Stimulated activated CD4-positive, alpha-beta T cell treated with anti-CD3 and anti-CD28 coated beads, Interleukin-12 subunit alpha, Interleukin-12 subunit beta, amount 100 ng/mL, for 4 hours (primary cell): ENCODE measurements around the gene MYADML2.
"Not testable (repeated sequence)": the region's sequence is repeated elsewhere in the genome, so short reads cannot be mapped to it uniquely, and the experiment has no call there.

Experiments
- DNase-seq: peaks from one replicate; pipeline ENCODE4 v3.0.0-alpha.2; 2020

The MYADML2 gene

GRCh38 chr17:81957691-81958432 lies 10.8 kb upstream of the MYADML2 start:
- no peak for DNase-seq

DNA sequence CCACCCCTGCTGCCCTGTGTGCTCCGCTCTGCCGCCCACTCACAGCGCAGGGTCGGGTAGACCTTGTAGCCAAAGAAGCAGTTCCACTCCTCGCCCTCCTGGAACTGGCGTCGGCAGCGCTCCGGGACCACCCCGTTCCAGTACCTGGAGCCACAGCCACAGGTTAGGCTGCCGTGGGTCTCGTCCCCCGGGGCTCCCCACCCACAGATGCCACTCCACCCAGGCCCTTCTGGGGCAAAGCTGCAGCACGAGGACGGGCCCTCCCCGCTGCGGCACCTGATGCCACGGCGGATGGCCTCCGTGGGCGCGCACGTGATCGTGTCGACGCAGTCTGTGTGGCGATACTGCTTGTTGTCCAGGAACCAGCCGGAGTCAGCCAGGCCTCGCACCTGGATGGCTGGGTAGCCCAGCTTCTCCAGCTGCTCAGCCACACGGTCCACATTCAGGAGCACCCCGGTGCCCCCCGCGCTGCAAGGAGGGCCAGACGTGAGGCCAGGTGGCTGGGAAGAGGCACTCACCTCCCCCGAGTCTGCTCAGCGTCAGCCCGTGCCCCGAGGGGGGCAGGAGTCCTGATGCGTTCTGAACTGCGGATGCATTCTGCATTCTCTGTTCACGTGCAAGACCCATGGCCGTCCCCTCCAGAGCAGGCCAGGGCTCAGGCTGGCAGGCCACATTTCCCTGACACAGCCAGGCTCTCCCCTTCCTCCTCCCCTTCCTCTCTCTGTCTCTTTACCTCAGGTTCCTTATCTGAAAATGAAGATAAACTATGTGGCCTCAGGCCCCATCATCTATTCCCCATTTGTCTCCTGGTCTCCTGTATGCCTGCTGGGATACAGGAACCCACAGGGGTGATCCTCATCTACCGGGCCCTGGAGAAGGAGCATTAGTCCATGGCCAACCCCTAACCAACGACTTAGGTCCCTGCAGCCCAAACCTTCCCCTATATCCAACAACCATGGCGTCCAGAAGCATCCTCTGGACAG lies 9.9 kb upstream of the MYADML2 start:
- no peak for DNase-seq

- DNase-seq = no peak
These were observed 8.9 kb upstream of the MYADML2 start for GRCh38 chr17:81955756-81956544.

GRCh38 chr17:81955058-81955681 lies 8.1 kb upstream of the MYADML2 start:
- no peak for DNase-seq

- no peak for DNase-seq
These were observed 7.4 kb upstream of the MYADML2 start for GRCh38 chr17:81954131-81955057.

DNA sequence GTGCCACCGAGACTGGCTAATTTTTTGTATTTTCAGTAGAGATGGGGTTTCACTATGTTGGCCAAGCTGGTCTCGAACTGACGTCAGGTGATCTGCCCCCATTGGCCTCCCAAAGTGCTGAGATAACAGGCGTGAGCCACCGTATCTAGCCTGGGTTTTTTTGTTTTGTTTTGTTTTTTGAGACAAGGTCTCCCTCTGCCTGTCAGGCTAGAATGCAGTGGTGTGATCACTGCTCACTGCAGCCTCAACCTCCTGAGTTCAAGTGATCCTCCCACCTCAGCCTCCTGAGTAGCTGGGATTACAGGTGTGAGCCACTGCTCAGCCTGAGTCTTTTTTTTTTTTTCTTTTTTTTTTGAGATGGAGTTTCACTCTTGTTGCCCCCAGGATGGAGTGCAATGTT lies 6.4 kb upstream of the MYADML2 start:
- DNase-seq = not testable (repeated sequence)

DNA sequence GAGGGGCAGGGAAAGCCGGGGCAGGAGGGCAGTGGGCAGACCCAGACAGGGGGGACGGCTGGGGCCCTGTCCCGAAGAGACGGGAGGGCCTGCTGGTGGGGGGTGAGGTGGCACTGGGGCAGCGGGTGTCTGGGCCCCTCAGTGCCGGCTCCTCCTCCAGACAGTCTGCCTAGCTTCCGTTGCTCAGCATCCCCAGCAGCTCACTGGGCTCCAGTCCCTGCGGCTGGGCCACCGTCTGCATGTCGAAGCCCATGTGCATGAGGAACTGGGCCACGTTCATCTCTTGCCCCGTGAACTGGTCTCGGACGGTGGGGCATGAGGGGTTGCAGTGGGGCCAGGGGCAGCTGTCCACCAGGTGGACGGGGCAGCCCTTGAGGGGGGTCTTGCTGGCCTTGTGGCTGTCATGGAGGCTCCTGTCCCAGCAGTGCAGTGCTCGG lies 5.8 kb upstream of the MYADML2 start:
- DNase-seq = no peak

DNA sequence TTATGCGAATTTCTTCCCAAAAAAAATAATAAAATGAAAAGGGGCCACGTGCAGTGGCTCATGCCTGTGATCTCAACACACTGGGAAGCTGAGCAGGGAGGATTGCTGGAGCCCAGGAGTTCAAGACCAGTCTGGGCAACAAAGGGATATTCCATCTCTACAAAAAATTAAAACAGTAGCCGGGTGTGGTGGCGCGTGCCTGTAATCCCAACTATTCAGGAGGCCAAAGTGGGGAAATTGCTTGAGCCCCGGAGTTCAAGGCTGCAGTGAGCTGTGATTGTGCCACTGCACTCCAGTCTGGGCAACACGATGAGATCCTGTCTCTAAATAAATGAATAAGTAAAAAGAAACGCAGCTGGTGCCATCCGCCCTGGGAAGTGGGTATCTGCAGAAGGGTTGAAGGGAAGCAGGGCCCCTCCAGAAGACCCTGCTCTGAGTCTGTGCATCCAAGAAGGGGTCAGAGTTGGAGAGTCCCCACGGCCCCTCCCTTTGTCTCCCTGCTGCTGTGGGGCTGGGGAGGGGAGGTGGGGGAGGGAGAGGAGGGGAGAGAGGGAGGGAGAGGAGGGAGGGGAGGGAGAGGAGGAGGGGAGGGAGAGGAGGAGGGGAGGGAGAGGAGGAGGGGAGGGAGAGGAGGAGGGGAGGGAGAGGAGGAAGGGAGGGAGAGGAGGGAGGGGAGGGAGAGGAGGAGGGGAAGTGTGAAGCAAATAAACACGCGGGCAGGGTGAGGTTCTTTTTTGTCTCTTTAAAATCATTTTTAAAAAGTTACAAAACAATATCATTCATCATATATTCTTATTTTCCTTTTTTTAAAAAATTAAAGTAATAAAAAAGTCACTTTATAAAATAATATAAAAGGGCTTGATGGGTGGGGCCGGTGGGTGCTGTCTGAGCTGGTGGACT lies 5.0 kb upstream of the MYADML2 start:
- no peak for DNase-seq

GRCh38 chr17:81950501-81950900 lies 3.5 kb upstream of the MYADML2 start:
- no peak for DNase-seq

- DNase-seq = no peak
These were observed 1.8 kb upstream of the MYADML2 start for GRCh38 chr17:81948635-81949378.

DNA sequence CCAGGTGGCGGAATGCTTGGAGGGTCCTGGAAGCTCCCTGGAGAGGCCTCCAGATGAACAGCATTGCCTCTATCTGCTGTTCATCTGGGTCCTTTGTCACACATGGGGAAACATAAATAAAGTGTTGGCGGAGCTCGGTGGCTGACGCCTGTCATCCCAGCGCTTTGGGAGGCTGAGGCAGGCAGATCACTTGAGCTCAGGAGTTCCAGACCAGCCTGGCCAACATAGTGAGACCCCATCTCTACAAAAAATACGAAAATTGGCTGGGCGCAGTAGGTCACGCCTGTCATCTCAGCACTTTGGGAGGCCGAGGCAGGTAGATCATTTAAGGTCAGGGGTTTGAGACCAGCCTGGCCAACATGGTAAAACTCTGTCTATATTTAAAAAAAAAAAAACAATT lies 2.2 kb downstream of the MYADML2 start:
- DNase-seq = no peak

DNA sequence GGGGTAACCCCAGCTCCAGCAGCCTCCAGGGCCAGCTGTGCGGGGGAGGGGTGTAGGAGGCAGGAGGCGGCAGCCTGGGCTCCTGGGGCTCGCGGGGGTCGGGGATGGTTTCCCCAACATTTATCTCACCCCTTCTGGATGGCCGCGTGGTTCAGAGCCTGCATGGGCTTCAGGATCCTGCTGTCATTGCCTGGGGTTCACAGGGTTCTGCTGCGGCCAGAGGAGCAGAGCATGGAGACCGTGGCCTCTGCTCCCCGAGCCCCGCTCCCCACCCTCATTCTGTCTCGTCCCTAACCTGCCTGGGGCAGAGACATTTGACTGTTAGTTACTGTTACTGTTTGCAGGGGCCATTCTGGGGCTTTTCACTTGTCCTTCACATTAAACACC lies 4.9 kb downstream of the MYADML2 start:
- no peak for DNase-seq

- DNase-seq = no peak
These were observed 5.4 kb downstream of the MYADML2 start for GRCh38 chr17:81941484-81942166.

DNA sequence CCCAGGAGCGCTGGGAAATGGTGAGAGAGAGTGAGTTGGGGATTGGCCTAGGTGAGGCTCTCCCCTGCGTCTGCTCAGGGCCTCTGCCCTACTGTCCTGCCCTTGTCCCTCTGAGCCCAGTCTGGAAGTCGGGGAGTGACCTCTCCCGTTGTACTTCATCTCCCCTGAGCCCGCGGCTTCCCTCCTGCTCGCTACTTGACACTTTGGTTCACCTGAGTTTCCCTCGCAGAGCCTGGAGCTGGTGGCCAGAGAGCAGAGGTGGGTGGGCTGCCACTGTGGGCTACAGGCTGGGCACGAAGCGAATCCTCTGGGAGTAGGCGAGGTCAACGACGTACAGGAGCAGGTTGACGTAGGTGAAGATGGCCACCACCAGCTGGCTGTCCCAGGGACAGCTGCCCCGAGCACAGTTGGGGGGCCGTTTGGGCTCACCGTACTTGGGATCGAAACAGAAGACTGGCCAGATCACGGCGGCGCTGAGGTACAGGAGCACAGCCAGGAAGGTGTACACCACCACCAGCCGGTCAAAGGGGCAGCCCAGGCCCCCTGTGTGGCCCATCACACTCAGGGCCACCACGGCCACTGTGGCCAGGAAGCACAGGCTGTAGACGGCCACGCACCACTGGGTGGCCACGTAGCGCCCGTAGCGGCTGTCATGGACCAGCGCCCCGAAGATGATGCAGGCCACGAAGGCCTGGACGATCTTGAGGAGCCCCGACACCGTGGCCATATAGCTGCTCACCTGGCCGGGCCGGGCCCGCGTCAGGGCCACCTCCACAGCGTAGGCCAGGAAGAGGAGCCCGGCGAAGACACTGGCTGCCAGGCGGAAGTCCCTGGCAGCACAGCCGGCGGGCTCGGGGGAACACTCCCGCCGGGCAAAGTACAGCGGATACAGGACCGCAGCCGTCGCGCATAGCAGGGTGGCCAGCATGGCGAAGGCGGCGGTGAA lies 6.2 kb downstream of the MYADML2 start:
- no peak for DNase-seq

DNA sequence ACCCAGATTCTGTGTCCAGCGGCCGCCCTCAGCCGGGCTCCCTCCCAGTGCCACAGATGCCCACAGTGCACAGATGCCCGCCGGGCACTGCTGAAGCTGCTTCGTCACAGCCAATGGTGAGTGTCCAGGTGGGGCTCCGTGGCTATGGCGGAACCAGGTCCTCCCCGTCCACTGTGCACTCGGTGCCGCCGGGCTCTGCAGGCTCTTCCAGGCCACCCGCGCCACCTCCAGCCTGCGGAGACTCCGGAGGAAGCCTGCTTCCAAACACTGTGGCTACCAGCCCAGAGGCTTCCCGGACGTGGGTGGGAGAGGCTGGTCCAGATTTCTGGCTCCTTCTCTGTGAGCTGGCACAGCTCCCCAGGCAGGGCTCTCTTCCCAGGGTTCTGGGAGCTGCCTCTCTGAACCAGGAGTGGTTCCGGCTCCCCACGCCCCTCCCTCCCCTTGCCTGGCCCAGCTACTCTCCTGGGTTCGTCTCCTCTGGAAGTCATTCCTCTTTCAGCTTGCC lies 7.1 kb downstream of the MYADML2 start:
- DNase-seq = no peak

GRCh38 chr17:81939218-81939617 lies 7.8 kb downstream of the MYADML2 start:
- DNase-seq = no peak

- no peak for DNase-seq
These were observed 11.3 kb downstream of the MYADML2 start for GRCh38 chr17:81935709-81936084.
